HEK293T (cell line): ENCODE data around the gene RAPSN.

Experiments used
- FOXA1 ChIP-seq: fragments of 450-650 bp; IDR thresholded peaks from 2 replicates; pipeline ENCODE4 v1.6.1; 2016; ENCODE audit warnings: mild to moderate bottlenecking
- NFRKB ChIP-seq: fragments of 450-650 bp; IDR thresholded peaks from 2 replicates; pipeline ENCODE4 v1.6.1; 2016; ENCODE audit warnings: mild to moderate bottlenecking, moderate library complexity
- SUZ12 ChIP-seq: fragments of 450-650 bp; IDR thresholded peaks from 2 replicates; pipeline ENCODE4 v1.6.1; 2016; ENCODE audit warnings: mild to moderate bottlenecking
- ZNF384 ChIP-seq: fragments of 450-650 bp; IDR thresholded peaks from 2 replicates; pipeline ENCODE4 v1.6.1; 2016

DNA sequence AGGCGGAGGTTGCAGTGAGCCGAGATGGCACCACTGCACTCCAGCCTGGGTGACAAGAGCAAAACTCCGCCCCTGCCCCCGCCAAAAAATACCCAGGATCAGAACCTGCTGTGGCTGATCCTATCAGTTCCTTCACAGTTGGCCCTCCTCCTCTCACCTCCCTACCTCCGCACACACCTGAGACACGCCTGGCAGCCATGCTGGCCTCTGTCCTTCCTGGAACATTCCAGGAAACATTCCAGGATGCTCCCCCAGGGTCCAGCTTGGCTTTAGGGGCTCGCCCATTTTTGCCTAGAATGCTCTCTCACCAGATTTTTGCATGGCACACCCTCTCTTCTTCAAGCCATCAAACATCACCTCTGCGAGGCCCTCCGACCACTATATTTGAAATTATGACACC is 2.1 kb downstream of the RAPSN start:
- TF ChIP-seq ZNF384 (no peak), NFRKB (no peak), SUZ12 (no peak), FOXA1 (no peak)
